Keratinocyte (primary cell): ENCODE data around the gene NQO2. TPM values are rescaled to one million over a fixed set of nuclear protein-coding genes. Genes with fewer than 3 reads are reported as not detected.

Experiments used
- DNase-seq: peaks from one replicate; pipeline ENCODE4 v3.0.0-alpha.2; 2011; ENCODE audit warnings: low read depth, missing footprints, low spot score
- FAIRE-seq: peaks from 2 replicates; lab custom pipeline; 2011; peaks lifted over from hg19 to GRCh38; lab: Jason Lieb, UNC
- H2AFZ ChIP-seq: 2 replicates; pipeline ENCODE4 v1.6.0; 2012; ENCODE audit warnings: low read length, control low read depth, inconsistent platforms; ENCODE audit not compliant: control insufficient read depth
- H3K27ac ChIP-seq: 2 replicates; pipeline ENCODE4 v1.5.1; 2011; ENCODE audit warnings: low read length; ENCODE audit not compliant: control insufficient read depth, insufficient read depth
- H3K27me3 ChIP-seq: 3 replicates; pipeline ENCODE4 v1.6.0; 2011; ENCODE audit warnings: low read length; ENCODE audit not compliant: control insufficient read depth, insufficient read depth; ENCODE audit errors: extremely low read depth
- H3K36me3 ChIP-seq, 2 experiments: 2 replicates in 1 of 2; 3 replicates in 1 of 2; pipeline ENCODE4 v1.5.1; 2011; ENCODE audit warnings: low read length in 2 of 2, mild to moderate bottlenecking in 1 of 2; ENCODE audit not compliant: control insufficient read depth in 2 of 2, insufficient read depth in 2 of 2; ENCODE audit errors: extremely low read depth in 1 of 2
- H3K4me1 ChIP-seq: 3 replicates; pipeline ENCODE4 v1.5.1; 2011; ENCODE audit warnings: low read length; ENCODE audit not compliant: control insufficient read depth, insufficient read depth; ENCODE audit errors: extremely low read depth
- H3K4me2 ChIP-seq: 3 replicates; pipeline ENCODE4 v1.6.0; 2011; ENCODE audit warnings: low read depth, low read length; ENCODE audit not compliant: control insufficient read depth, insufficient read depth; ENCODE audit errors: extremely low read depth
- H3K4me3 ChIP-seq, 3 experiments: fragments of 200-600 bp in 1 of 3; sonication (generic) in 1 of 3; 2 replicates in 2 of 3; 3 replicates in 1 of 3; pipeline ENCODE4 v1.5.1; 2011 to 2016; ENCODE audit warnings: low read length in 3 of 3, mild to moderate bottlenecking in 3 of 3, control low read depth in 2 of 3, inconsistent platforms in 1 of 3, low read depth in 1 of 3, mixed read lengths in 1 of 3, mixed run types in 1 of 3, moderate library complexity in 1 of 3; ENCODE audit not compliant: control insufficient read depth in 2 of 3, insufficient read depth in 2 of 3; ENCODE audit errors: extremely low read depth in 1 of 3
- H3K79me2 ChIP-seq: 2 replicates; pipeline ENCODE4 v1.6.0; 2012; ENCODE audit warnings: low read length; ENCODE audit not compliant: control insufficient read depth, insufficient read depth
- H3K9ac ChIP-seq: 3 replicates; pipeline ENCODE4 v1.6.0; 2011; ENCODE audit warnings: low read length; ENCODE audit not compliant: control insufficient read depth, insufficient read depth; ENCODE audit errors: extremely low read depth
- H3K9me1 ChIP-seq: 3 replicates; pipeline ENCODE4 v1.6.0; 2011; ENCODE audit warnings: low read length; ENCODE audit not compliant: control insufficient read depth, insufficient read depth; ENCODE audit errors: extremely low read depth
- H3K9me3 ChIP-seq: 2 replicates; pipeline ENCODE4 v1.5.1; 2012; ENCODE audit warnings: low read depth, low read length; ENCODE audit not compliant: control insufficient read depth
- H4K20me1 ChIP-seq: 3 replicates; pipeline ENCODE4 v1.6.0; 2011; ENCODE audit warnings: low read length; ENCODE audit not compliant: control insufficient read depth, insufficient read depth; ENCODE audit errors: extremely low read depth
- EZH2 ChIP-seq: IDR thresholded peaks from one replicate; pipeline ENCODE4 v1.6.1; 2012; ENCODE audit warnings: inconsistent platforms, mild to moderate bottlenecking, low read length, moderate library complexity
- dilution Hi-C: fragments of 300-500 bp; cut with MboI; formaldehyde crosslinking; loops from one replicate; pipeline ENCODE4 v1.7.0; 2020; ENCODE audit warnings: low sequenced_read_pairs; ENCODE audit not compliant: extremely low pct_ligation_motif_present
- polyA plus RNA-seq, 5 experiments: library from polyadenylated mRNA; depleted of rRNA in 3 of 5; stranded (reverse) in 3 of 5; stranded (forward) in 1 of 5; unstranded in 1 of 5; fragments of >200 nt; gene quantifications; 1 replicate in 1 of 5; 2 replicates in 3 of 5; 3 replicates in 1 of 5; pipeline versions ENCODE4 v1.2.1 to v1.2.3, GENCODE V29; 2011 to 2012; ENCODE audit warnings: missing spikeins in 2 of 5, low read depth in 1 of 5, low replicate concordance in 1 of 5
- TF ChIP-seq, protein P1 (sequence below), 3 experiments: IDR thresholded peaks in 1 of 3; conservative IDR thresholded peaks in 1 of 3; optimal IDR thresholded peaks in 1 of 3; 2 replicates in 2 of 3; 3 replicates in 1 of 3; pipeline versions ENCODE3 to v1.5.1; 2011; ENCODE audit warnings: low read length in 3 of 3, mild to moderate bottlenecking in 3 of 3, moderate library complexity in 2 of 3, control low read depth in 1 of 3, inconsistent platforms in 1 of 3; ENCODE audit not compliant: insufficient read depth in 2 of 3; ENCODE audit errors: extremely low read depth in 1 of 3

Gene NQO2
- polyA plus RNA-seq, 1 donor (not counting 4 experiments of a cell fraction or from before 2014, with no cell fraction given) = 22.9 TPM

DNA sequence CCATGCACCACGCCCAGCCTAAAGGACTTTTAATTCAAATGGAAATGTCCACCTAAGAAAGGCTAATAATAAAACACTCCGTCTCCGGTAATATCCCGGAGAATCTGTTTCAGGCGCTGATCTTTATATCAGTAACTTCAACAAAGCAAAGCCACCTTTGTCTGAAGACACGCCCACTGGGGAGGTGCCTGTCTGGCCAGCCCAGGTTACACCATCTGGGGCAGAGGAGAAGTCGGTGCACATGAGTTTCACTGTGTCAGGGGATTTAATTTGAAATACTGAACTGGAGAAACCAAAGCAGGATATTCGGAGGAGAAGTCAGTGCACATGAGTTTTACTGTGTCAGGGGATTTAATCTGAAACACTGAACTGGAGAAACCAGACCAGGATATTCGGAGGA is 37.7 kb upstream of the NQO2 start:
- dilution Hi-C loops = no loop called here
- peaks cover 2% of the 10 kb centered on the region for H3K79me2 ChIP-seq
- H3K27ac ChIP-seq = no peak overlapping the region

DNA sequence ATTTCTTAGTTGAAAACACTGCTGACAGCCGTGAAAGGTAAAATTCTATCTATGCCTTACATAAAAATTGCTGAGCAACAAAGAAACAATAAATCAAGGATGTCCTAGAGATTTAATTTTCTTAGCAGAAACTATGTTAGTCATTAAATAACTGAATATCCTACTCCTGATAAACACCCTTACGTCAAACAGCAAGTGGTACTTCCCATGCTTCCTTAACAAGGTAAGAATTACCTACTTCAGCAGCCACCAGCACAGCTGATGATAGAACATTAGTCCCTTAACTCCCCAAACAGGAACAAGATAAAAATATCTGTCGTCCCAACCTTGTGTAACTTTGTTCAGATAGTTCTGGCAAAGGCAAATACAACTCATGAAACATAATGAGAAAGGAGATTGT is 37.1 kb upstream of the NQO2 start:
- Histone ChIP-seq H4K20me1 (no peaks in the 10 kb centered on the region), H3K9ac (no peak overlapping the region), H3K9me3 (no peaks in the 10 kb centered on the region), H3K27ac (no peak overlapping the region), H2AFZ (no peak overlapping the region), H3K36me3 (peaks cover 0 to 2% of the 10 kb centered on the region in 2 experiments), H3K4me1 (peaks cover 8% of the 10 kb centered on the region), H3K27me3 (no peaks in the 10 kb centered on the region), H3K4me3 (no peak overlapping the region), H3K9me1 (no peaks in the 10 kb centered on the region), H3K4me2 (no peak overlapping the region), H3K79me2 (peaks cover 2% of the 10 kb centered on the region)
- FAIRE-seq (no peak), DNase-seq (no peak)
- TF ChIP-seq EZH2 = no peak
- TF ChIP-seq, protein P1, sequence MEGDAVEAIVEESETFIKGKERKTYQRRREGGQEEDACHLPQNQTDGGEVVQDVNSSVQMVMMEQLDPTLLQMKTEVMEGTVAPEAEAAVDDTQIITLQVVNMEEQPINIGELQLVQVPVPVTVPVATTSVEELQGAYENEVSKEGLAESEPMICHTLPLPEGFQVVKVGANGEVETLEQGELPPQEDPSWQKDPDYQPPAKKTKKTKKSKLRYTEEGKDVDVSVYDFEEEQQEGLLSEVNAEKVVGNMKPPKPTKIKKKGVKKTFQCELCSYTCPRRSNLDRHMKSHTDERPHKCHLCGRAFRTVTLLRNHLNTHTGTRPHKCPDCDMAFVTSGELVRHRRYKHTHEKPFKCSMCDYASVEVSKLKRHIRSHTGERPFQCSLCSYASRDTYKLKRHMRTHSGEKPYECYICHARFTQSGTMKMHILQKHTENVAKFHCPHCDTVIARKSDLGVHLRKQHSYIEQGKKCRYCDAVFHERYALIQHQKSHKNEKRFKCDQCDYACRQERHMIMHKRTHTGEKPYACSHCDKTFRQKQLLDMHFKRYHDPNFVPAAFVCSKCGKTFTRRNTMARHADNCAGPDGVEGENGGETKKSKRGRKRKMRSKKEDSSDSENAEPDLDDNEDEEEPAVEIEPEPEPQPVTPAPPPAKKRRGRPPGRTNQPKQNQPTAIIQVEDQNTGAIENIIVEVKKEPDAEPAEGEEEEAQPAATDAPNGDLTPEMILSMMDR (optimal IDR thresholded peaks at IDR 0.05 in 1 of 3, IDR thresholded peaks at IDR 0.05 in 1 of 3, conservative IDR thresholded peaks at IDR 0.05 in 1 of 3; ENCODE audit: extremely low read depth in 1 of 3, insufficient read depth in 2 of 3, low read length in 3 of 3) = no peak
- dilution Hi-C loops = no loop called here

More for the DNA sequence above, 37.7 kb upstream of the NQO2 start:
- Histone ChIP-seq H3K9me3 (no peaks in the 10 kb centered on the region), H3K27me3 (no peaks in the 10 kb centered on the region), H3K36me3 (peaks cover 0 to 2% of the 10 kb centered on the region in 2 experiments), H3K4me1 (peaks cover 8% of the 10 kb centered on the region), H3K4me2 (no peak overlapping the region), H3K4me3 (no peak overlapping the region), H3K9me1 (no peaks in the 10 kb centered on the region), H2AFZ (no peak overlapping the region), H3K9ac (no peak overlapping the region), H4K20me1 (no peaks in the 10 kb centered on the region)
- no peak for FAIRE-seq
- TF ChIP-seq EZH2 = no peak
- TF ChIP-seq, protein P1 (optimal IDR thresholded peaks at IDR 0.05 in 1 of 3, IDR thresholded peaks at IDR 0.05 in 1 of 3, conservative IDR thresholded peaks at IDR 0.05 in 1 of 3; ENCODE audit: extremely low read depth in 1 of 3, insufficient read depth in 2 of 3, low read length in 3 of 3) = no peak
- DNase-seq = no peak
